ENCODE measurements around the gene ATP11C. TPM values are rescaled to one million over a fixed set of nuclear protein-coding genes. Genes with fewer than 3 reads are reported as not detected.

Gene ATP11C
- total and polyA plus RNA-seq, 2 of the 4 experiments (the other 2 are of a cell fraction), result 19.3 to 40.0 TPM

GRCh38 chrX:139801397-139801813 lies 131.4 kb downstream of the ATP11C start:
- no peak for DNase-seq
- Histone ChIP-seq H2BK5ac (ENCODE audit: low read depth, low read length, poor library complexity, severe bottlenecking) (no peak overlapping the region), H4K5ac (ENCODE audit: low read depth, low read length) (no peak overlapping the region), H4K91ac (ENCODE audit: insufficient read depth, low read depth, low read length) (no peak overlapping the region), H3K9me3 (ENCODE audit: control insufficient read depth, insufficient read depth, low read length) (no peaks in the 10 kb centered on the region), H3K36me3 (ENCODE audit: control insufficient read depth, insufficient read depth, low read length) (peaks cover 3% of the 10 kb centered on the region; the same call in 1 of the 2 replicates), H2AK9ac (replicated peaks; ENCODE audit: low read depth, low read length, poor library complexity) (no peak overlapping the region), H3K79me1 (ENCODE audit: low read depth in 1 of 2, low read length in 2 of 2) (no peaks in the 10 kb centered on the region), H3K23ac (ENCODE audit: low read depth, low read length) (no peak overlapping the region), H3K9me1 (ENCODE audit: insufficient read depth, low read length) (no peaks in the 10 kb centered on the region), H3K18ac (ENCODE audit: low read depth, low read length) (no peak overlapping the region), H3K14ac (replicated peaks; ENCODE audit: low read depth, low read length) (no peak overlapping the region), H2AFZ (replicated peaks; ENCODE audit: low read length, poor library complexity) (no peak overlapping the region), H3K4me2 (ENCODE audit: low read depth, low read length) (no peak overlapping the region), H3K9ac (ENCODE audit: low read depth, low read length) (no peak overlapping the region), H4K20me1 (ENCODE audit: insufficient read depth, low read length) (no peaks in the 10 kb centered on the region; the same call in 1 of the 2 replicates), H4K8ac (ENCODE audit: low read depth in 2 of 2, low read length in 2 of 2) (no peak overlapping the region), H3K4me1 (ENCODE audit: control insufficient read depth, insufficient read depth, low read length) (peaks cover 2% of the 10 kb centered on the region), H2BK120ac (ENCODE audit: low read depth, low read length) (no peak overlapping the region), H2BK20ac (ENCODE audit: low read depth, low read length) (no peak overlapping the region), H3K4ac (ENCODE audit: low read depth, low read length) (no peak overlapping the region), H2AK5ac (ENCODE audit: low read depth, low read length) (no peak overlapping the region), H3K4me3 (ENCODE audit: insufficient read depth, low read depth, low read length) (no peak overlapping the region), H2BK15ac (ENCODE audit: low read depth, low read length) (no peak overlapping the region), H3K27ac (ENCODE audit: insufficient read depth, low read length) (no peak overlapping the region), H3K27me3 (ENCODE audit: control insufficient read depth, insufficient read depth, low read length) (no peaks in the 10 kb centered on the region), H3K56ac (ENCODE audit: extremely low read depth, insufficient read depth, low read length) (no peak overlapping the region)
- WGBS, 2 experiments (ENCODE audit: extremely low coverage in 2 of 2, insufficient read length in 1 of 2), result no CpG with 5 or more reads among the region's 3 CpGs
- in situ Hi-C loops (cut with MboI; ENCODE audit: low sequenced_read_pairs) (no loop called here), intact Hi-C loops (cut with micrococcal nuclease) (no loop called here), dilution Hi-C loops (cut with HindIII; ENCODE audit: low sequenced_read_pairs, unreplicated experiment) (no loop called here)
- TF ChIP-seq RFX5 (IDR thresholded peaks at IDR 0.05; ENCODE audit: low read depth, low read length) (no peak), MAFK (IDR thresholded peaks at IDR 0.05; ENCODE audit: low read depth, low read length) (no peak), NFE2L2 (IDR thresholded peaks at IDR 0.05; ENCODE audit: low read depth, low read length) (no peak), CTCF (conservative IDR thresholded peaks at IDR 0.05; ENCODE audit: low read depth, low read length) (no peak), FOS (IDR thresholded peaks at IDR 0.05; ENCODE audit: low read depth, low read length) (no peak), SMC3 (IDR thresholded peaks at IDR 0.05; ENCODE audit: low read depth, low read length) (no peak), USF2 (IDR thresholded peaks at IDR 0.05; ENCODE audit: low read depth, low read length) (no peak), MXI1 (IDR thresholded peaks at IDR 0.05; ENCODE audit: borderline replicate concordance, low read depth, low read length) (no peak), RAD21 (IDR thresholded peaks at IDR 0.05; ENCODE audit: low read length) (no peak), CEBPB (IDR thresholded peaks at IDR 0.05; ENCODE audit: low read depth, low read length) (no peak), CHD1 (IDR thresholded peaks at IDR 0.05; ENCODE audit: low read depth, low read length) (no peak), MAZ (IDR thresholded peaks at IDR 0.05; ENCODE audit: borderline replicate concordance, low read depth, low read length) (no peak), BHLHE40 (IDR thresholded peaks at IDR 0.05; ENCODE audit: low read depth, low read length) (no peak), POLR2A (IDR thresholded peaks at IDR 0.05; ENCODE audit: low read depth, low read length) (no peak), RCOR1 (IDR thresholded peaks at IDR 0.05; ENCODE audit: insufficient replicate concordance, low read length) (no peak)
- TF ChIP-seq, protein P1, sequence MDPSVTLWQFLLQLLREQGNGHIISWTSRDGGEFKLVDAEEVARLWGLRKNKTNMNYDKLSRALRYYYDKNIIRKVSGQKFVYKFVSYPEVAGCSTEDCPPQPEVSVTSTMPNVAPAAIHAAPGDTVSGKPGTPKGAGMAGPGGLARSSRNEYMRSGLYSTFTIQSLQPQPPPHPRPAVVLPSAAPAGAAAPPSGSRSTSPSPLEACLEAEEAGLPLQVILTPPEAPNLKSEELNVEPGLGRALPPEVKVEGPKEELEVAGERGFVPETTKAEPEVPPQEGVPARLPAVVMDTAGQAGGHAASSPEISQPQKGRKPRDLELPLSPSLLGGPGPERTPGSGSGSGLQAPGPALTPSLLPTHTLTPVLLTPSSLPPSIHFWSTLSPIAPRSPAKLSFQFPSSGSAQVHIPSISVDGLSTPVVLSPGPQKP (IDR thresholded peaks at IDR 0.05; ENCODE audit: borderline replicate concordance, low read depth, low read length), result no peak
- BruUV-seq (replicated peaks), result no TSS peak
- POLR2A ChIA-PET (ENCODE audit: unreplicated experiment), result no interaction called here
- ATAC-seq (ENCODE audit: low read depth), result no peak
- CTCF ChIA-PET, result interaction anchor here (0.6 kb wide), 1 partner anchor 21 kb away, joined by 3 read pairs; no protein-coding TSS in a partner anchor
